HepG2 (cell line): ENCODE measurements around the gene POP7. TPM values are rescaled to one million over a fixed set of nuclear protein-coding genes. Genes with fewer than 3 reads are reported as not detected.
A peak's percentile ranks its signal among the peaks of the same experiment; 100 is the strongest.

Source experiments
- CENPX ChIP-seq: sonication (generic); formaldehyde crosslinking; IDR thresholded peaks from 2 replicates; pipeline ENCODE4 v1.9.0; 2021; ENCODE audit warnings: mild to moderate bottlenecking, missing genetic modification reagents, moderate library complexity
- ERF ChIP-seq: IDR thresholded peaks from 2 replicates; pipeline ENCODE4 v1.6.1; 2018; ENCODE audit warnings: missing biosample characterization, missing genetic modification reagents
- HIVEP1 ChIP-seq: sonication (generic); formaldehyde crosslinking; IDR thresholded peaks from 2 replicates; pipeline ENCODE4 v1.4.0; 2020; ENCODE audit warnings: mild to moderate bottlenecking, missing genetic modification reagents
- MED1 ChIP-seq: sonication (generic); formaldehyde crosslinking; IDR thresholded peaks from 2 replicates; pipeline ENCODE4 v1.4.0; 2020; ENCODE audit warnings: missing genetic modification reagents
- MTA1 ChIP-seq: sonication (generic); formaldehyde crosslinking; IDR thresholded peaks from 2 replicates; pipeline ENCODE4 v1.4.0; 2020; ENCODE audit warnings: missing genetic modification reagents, mild to moderate bottlenecking, borderline replicate concordance
- polyA plus RNA-seq, 8 experiments: library from polyadenylated mRNA; depleted of rRNA in 3 of 8; stranded (reverse) in 7 of 8; unstranded in 1 of 8; fragments of >200 nt; fragmentation: Illumina TruSeq in 4 of 8; extraction: Trizol in 4 of 8; gene quantifications; 2 replicates each; pipeline versions ENCODE4 v1.2.1 to v1.2.3, GENCODE V29; 2011 to 2016; ENCODE audit warnings: low read depth in 4 of 8, missing spikeins in 1 of 8, mixed read lengths in 1 of 8; ENCODE audit not compliant: insufficient read depth in 1 of 8
- total RNA-seq, 5 experiments: library from RNA; depleted of rRNA; stranded (reverse); fragments of >200 nt; fragmentation: Illumina TruSeq; extraction: Trizol; gene quantifications; 2 replicates each; pipeline ENCODE4 v1.2.3, GENCODE V29; 2016; ENCODE audit warnings: low read depth in 1 of 5
- TF ChIP-seq, protein P1 (sequence below): sonication (generic); formaldehyde crosslinking; IDR thresholded peaks from 2 replicates; pipeline ENCODE4 v1.9.0; 2022; ENCODE audit warnings: low read depth, missing genetic modification reagents
- TF ChIP-seq, protein P2 (sequence below): sonication (generic); formaldehyde crosslinking; IDR thresholded peaks from 2 replicates; pipeline ENCODE4 v1.5.0; 2020; ENCODE audit warnings: mild to moderate bottlenecking, missing genetic modification reagents, borderline replicate concordance
- TF ChIP-seq, protein P3 (sequence below): sonication (generic); formaldehyde crosslinking; IDR thresholded peaks from 2 replicates; pipeline ENCODE4 v1.4.0; 2020; ENCODE audit warnings: low read depth, mild to moderate bottlenecking, missing genetic modification reagents
- TF ChIP-seq, protein P4 (sequence below): IDR thresholded peaks from 2 replicates; pipeline ENCODE4 v1.6.1; 2016; ENCODE audit warnings: mild to moderate bottlenecking
- TF ChIP-seq, protein P5 (sequence below): sonication (generic); formaldehyde crosslinking; IDR thresholded peaks from 2 replicates; pipeline ENCODE4 v1.5.0; 2020; ENCODE audit warnings: missing genetic modification reagents
- TF ChIP-seq, protein P6 (sequence below): sonication (generic); formaldehyde crosslinking; IDR thresholded peaks from 2 replicates; pipeline ENCODE4 v1.5.1; 2020; ENCODE audit warnings: mild to moderate bottlenecking, missing genetic modification reagents, moderate library complexity

POP7 gene
- total and polyA plus RNA-seq, 2 of the 13 experiments (the other 11 are each of a cell fraction or from before 2014, with no cell fraction given): 63.9 to 91.1 TPM

DNA sequence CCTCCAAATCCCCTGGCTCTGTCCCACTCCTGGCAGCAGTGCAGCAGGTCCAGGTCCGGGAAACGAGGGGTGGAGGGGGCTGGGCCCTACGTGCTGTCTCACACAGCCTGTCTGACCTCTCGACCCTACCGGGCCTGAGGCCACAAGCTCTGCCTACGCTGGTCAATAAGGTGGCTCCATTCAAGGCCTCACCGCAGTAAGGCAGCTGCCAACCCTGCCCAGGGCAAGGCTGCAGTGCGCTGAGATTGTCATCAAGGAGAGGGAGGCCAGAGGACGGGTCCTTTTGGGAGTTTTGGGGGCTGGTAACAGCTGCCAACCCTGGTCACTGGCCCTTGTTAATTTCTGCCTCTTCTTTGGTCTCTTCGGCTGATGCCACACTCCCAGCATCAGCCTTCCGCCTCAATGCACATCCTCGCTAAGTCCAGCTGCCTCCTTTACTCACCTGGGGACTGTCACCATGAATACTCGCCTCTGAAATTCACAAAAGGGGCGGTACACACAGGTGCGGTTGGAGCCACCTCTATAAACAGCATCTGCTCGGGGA lies 17.9 kb downstream of the POP7 start (continued):
- TF ChIP-seq, protein P1, sequence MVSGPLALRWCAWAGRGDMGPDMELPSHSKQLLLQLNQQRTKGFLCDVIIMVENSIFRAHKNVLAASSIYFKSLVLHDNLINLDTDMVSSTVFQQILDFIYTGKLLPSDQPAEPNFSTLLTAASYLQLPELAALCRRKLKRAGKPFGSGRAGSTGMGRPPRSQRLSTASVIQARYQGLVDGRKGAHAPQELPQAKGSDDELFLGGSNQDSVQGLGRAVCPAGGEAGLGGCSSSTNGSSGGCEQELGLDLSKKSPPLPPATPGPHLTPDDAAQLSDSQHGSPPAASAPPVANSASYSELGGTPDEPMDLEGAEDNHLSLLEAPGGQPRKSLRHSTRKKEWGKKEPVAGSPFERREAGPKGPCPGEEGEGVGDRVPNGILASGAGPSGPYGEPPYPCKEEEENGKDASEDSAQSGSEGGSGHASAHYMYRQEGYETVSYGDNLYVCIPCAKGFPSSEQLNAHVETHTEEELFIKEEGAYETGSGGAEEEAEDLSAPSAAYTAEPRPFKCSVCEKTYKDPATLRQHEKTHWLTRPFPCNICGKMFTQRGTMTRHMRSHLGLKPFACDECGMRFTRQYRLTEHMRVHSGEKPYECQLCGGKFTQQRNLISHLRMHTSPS: peak; percentile 93
- no peak; the same call in 1 of the 2 replicates for TF ChIP-seq HIVEP1
- TF ChIP-seq, protein P2, sequence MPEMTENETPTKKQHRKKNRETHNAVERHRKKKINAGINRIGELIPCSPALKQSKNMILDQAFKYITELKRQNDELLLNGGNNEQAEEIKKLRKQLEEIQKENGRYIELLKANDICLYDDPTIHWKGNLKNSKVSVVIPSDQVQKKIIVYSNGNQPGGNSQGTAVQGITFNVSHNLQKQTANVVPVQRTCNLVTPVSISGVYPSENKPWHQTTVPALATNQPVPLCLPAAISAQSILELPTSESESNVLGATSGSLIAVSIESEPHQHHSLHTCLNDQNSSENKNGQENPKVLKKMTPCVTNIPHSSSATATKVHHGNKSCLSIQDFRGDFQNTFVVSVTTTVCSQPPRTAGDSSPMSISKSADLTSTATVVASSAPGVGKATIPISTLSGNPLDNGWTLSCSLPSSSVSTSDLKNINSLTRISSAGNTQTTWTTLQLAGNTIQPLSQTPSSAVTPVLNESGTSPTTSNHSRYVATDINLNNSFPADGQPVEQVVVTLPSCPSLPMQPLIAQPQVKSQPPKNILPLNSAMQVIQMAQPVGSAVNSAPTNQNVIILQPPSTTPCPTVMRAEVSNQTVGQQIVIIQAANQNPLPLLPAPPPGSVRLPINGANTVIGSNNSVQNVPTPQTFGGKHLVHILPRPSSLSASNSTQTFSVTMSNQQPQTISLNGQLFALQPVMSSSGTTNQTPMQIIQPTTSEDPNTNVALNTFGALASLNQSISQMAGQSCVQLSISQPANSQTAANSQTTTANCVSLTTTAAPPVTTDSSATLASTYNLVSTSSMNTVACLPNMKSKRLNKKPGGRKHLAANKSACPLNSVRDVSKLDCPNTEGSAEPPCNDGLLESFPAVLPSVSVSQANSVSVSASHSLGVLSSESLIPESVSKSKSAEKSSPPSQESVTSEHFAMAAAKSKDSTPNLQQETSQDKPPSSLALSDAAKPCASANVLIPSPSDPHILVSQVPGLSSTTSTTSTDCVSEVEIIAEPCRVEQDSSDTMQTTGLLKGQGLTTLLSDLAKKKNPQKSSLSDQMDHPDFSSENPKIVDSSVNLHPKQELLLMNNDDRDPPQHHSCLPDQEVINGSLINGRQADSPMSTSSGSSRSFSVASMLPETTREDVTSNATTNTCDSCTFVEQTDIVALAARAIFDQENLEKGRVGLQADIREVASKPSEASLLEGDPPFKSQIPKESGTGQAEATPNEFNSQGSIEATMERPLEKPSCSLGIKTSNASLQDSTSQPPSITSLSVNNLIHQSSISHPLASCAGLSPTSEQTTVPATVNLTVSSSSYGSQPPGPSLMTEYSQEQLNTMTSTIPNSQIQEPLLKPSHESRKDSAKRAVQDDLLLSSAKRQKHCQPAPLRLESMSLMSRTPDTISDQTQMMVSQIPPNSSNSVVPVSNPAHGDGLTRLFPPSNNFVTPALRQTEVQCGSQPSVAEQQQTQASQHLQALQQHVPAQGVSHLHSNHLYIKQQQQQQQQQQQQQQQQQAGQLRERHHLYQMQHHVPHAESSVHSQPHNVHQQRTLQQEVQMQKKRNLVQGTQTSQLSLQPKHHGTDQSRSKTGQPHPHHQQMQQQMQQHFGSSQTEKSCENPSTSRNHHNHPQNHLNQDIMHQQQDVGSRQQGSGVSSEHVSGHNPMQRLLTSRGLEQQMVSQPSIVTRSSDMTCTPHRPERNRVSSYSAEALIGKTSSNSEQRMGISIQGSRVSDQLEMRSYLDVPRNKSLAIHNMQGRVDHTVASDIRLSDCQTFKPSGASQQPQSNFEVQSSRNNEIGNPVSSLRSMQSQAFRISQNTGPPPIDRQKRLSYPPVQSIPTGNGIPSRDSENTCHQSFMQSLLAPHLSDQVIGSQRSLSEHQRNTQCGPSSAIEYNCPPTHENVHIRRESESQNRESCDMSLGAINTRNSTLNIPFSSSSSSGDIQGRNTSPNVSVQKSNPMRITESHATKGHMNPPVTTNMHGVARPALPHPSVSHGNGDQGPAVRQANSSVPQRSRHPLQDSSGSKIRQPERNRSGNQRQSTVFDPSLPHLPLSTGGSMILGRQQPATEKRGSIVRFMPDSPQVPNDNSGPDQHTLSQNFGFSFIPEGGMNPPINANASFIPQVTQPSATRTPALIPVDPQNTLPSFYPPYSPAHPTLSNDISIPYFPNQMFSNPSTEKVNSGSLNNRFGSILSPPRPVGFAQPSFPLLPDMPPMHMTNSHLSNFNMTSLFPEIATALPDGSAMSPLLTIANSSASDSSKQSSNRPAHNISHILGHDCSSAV: 0 out of 2 replicates have a peak, but pooled peaks have one; percentile 60
- TF ChIP-seq ERF (CRISPR knock-in tag): peak; percentile 91
- TF ChIP-seq, protein P3, sequence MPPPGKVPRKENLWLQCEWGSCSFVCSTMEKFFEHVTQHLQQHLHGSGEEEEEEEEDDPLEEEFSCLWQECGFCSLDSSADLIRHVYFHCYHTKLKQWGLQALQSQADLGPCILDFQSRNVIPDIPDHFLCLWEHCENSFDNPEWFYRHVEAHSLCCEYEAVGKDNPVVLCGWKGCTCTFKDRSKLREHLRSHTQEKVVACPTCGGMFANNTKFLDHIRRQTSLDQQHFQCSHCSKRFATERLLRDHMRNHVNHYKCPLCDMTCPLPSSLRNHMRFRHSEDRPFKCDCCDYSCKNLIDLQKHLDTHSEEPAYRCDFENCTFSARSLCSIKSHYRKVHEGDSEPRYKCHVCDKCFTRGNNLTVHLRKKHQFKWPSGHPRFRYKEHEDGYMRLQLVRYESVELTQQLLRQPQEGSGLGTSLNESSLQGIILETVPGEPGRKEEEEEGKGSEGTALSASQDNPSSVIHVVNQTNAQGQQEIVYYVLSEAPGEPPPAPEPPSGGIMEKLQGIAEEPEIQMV (CRISPR knock-in tag): peak; percentile 67; the same call in 1 of the 2 replicates
- TF ChIP-seq, protein P4, sequence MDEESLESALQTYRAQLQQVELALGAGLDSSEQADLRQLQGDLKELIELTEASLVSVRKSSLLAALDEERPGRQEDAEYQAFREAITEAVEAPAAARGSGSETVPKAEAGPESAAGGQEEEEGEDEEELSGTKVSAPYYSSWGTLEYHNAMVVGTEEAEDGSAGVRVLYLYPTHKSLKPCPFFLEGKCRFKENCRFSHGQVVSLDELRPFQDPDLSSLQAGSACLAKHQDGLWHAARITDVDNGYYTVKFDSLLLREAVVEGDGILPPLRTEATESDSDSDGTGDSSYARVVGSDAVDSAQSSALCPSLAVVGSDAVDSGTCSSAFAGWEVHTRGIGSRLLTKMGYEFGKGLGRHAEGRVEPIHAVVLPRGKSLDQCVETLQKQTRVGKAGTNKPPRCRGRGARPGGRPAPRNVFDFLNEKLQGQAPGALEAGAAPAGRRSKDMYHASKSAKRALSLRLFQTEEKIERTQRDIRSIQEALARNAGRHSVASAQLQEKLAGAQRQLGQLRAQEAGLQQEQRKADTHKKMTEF: peak; percentile 57; the same call in 1 of the 2 replicates
- TF ChIP-seq MTA1 (CRISPR knock-in tag): peak; percentile 84; the same call in 1 of the 2 replicates
- peak; percentile 97 for TF ChIP-seq MED1 (CRISPR knock-in tag)
- no peak for TF ChIP-seq CENPX (CRISPR knock-in tag)
- TF ChIP-seq, protein P5, sequence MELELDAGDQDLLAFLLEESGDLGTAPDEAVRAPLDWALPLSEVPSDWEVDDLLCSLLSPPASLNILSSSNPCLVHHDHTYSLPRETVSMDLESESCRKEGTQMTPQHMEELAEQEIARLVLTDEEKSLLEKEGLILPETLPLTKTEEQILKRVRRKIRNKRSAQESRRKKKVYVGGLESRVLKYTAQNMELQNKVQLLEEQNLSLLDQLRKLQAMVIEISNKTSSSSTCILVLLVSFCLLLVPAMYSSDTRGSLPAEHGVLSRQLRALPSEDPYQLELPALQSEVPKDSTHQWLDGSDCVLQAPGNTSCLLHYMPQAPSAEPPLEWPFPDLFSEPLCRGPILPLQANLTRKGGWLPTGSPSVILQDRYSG (CRISPR knock-in tag): no peak
- TF ChIP-seq, protein P6, sequence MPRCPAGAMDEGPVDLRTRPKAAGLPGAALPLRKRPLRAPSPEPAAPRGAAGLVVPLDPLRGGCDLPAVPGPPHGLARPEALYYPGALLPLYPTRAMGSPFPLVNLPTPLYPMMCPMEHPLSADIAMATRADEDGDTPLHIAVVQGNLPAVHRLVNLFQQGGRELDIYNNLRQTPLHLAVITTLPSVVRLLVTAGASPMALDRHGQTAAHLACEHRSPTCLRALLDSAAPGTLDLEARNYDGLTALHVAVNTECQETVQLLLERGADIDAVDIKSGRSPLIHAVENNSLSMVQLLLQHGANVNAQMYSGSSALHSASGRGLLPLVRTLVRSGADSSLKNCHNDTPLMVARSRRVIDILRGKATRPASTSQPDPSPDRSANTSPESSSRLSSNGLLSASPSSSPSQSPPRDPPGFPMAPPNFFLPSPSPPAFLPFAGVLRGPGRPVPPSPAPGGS: peak; percentile 78; the same call in 1 of the 2 replicates
